ENCODE data around the gene ALG12.

Gene ALG12

DNA sequence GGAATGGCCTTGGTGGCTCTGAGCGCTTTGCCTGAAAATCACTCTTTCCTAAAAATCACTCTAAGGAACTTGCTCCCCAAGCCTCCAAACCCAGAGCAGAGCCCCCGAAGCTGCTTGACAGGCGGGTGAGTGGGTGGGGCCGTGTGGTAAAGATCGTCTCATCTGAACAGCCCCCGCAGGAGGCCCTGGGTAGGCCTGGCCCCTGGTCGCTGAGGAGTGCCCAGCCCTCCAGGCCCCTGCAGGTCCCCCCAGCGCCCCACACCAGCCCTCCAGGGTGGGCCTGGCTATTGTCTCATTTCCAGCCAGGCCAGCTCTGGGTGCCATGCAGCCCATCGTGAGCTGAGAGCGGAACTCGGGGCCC is 25.1 kb upstream of the ALG12 start:
- H3K36me3 Mint-ChIP-seq (ENCODE audit: low read depth), result no peaks in the 10 kb centered on the region
- H3K4me1 Mint-ChIP-seq, result peaks cover 22% of the 10 kb centered on the region

DNA sequence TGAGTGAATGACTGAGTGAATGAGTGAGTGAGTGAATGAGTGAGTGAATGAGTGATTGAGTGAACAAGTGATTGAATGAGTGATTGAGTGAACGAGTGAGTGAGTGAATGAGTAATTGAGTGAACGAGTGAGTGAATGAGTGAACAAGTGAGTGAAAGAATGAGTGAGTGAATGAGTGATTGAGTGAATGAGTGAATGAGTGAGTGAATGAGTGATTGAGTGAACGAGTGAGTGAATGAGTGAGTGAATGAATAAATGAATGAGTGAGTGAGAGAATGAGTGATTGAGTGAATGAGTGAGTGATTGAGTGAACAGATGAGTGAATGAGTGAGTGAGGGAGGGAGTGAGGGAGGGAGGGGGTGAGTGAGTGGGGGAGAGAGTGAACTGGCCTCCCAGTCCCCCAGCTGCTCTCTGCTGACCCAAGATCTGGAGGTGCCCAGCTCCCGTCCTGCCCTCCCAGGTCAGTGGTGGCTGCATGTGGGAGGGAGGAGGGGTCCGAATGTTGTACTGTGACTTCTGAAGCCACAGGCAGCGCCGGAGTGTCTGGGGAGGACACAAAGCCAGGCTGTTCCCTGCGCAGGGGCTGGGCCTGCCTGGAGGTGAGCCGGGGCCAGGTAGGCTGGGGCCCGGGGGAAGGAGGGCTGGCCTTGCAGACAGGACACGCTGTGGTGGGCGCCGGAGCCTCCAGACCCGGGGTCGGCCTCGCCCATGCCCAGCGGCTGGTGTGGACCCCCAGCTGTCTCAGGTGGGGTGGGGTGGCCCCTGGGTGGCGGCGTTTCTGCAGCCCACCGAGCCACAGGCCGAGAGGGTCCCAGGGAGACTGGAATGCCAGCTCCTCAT is 24.5 kb upstream of the ALG12 start:
- H3K4me1 Mint-ChIP-seq, result peaks cover 27% of the 10 kb centered on the region
- no peak overlapping the region for H3K27ac Mint-ChIP-seq
- peaks cover 3% of the 10 kb centered on the region for H3K9me3 Mint-ChIP-seq
- no peak for DNase-seq
- no peak overlapping the region for H3K4me3 Mint-ChIP-seq
- peaks cover 7% of the 10 kb centered on the region for H3K27me3 Mint-ChIP-seq (ENCODE audit: low read depth, poor library complexity)
- no peaks in the 10 kb centered on the region for H3K36me3 Mint-ChIP-seq (ENCODE audit: low read depth)
- no peak for TF ChIP-seq CTCF (IDR thresholded peaks at IDR 0.05)

More for the DNA sequence above, 25.1 kb upstream of the ALG12 start:
- H3K27me3 Mint-ChIP-seq (ENCODE audit: low read depth, poor library complexity), result peaks cover 7% of the 10 kb centered on the region
- H3K4me3 Mint-ChIP-seq, result no peak overlapping the region
- H3K27ac Mint-ChIP-seq, result no peak overlapping the region
- DNase-seq, result no peak
- peaks cover 3% of the 10 kb centered on the region for H3K9me3 Mint-ChIP-seq
- TF ChIP-seq CTCF (IDR thresholded peaks at IDR 0.05), result no peak

DNA sequence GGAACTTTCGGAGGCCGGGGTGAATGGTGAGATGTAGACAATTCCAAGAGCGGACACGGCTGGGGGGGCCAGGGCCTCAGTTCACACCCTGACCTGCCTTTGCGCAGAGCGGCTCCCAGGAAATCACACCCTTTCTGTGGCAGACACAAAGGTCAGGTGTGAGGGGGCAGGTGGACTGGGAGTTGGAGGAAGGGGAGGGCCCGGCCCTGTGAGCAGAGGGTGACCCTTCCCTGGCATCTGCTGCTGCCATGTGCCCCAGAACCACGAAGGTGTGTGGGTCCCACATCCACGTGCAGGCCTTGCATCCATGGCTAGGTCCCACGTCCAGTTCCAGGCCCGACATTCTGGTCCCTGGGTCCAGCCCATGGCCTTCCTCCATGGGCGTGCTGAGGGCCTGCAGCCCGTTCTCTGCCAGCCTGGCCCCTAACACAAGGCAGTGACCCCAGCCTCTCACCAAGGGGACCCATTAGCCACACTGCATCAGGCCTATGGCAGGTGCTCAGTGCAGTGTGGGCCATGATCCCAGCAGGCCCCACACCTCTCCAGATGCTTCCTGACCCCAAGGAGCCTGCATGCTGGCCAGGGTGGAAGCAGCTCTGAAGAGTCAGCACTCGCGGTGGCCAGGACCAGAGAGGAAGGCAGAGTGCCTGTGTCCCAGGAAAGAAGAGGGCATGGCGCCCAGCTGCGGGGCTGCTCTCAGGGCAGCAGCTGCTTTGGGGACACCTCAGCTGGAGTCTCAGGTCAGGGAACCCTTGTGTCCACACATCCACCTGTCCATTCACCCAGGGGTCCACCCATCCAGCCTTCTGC is 23.5 kb upstream of the ALG12 start:
- DNase-seq, result no peak

DNA sequence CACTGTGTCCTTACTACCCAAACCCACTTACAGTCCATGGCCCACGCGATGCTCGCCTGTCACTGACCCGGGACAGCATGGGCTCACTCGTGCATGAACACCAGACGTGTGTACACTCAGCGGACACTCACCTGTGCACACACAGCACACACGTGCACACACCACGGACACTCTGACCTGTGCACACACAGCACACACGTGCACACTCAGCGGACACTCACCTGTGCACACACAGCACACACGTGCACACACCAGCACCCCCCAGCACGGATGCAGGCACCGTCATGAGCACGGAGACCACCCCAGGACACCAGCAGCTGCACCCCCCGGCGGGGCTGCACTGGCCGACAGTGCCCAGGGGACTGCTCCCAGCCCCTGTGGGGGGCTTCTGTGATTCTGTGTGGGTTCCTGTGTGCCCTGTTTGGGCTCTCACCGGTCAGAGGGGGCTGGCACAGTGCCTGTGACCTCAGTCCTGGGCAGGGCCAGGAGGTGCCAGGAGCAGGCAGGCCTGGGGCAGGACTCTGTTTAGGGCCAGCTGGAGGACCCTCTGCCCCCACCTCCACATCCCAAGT is 20.4 kb upstream of the ALG12 start:
- no peaks in the 10 kb centered on the region for H3K36me3 Mint-ChIP-seq (ENCODE audit: low read depth)
- TF ChIP-seq CTCF (IDR thresholded peaks at IDR 0.05), result no peak
- H3K4me3 Mint-ChIP-seq, result no peak overlapping the region
- H3K9me3 Mint-ChIP-seq, result peaks cover 3% of the 10 kb centered on the region
- peaks cover 17% of the 10 kb centered on the region for H3K27me3 Mint-ChIP-seq (ENCODE audit: low read depth, poor library complexity)
- DNase-seq, result no peak
- H3K27ac Mint-ChIP-seq, result no peak overlapping the region
- H3K4me1 Mint-ChIP-seq, result peaks cover 25% of the 10 kb centered on the region

More for the DNA sequence above, 23.5 kb upstream of the ALG12 start:
- H3K9me3 Mint-ChIP-seq, result peaks cover 3% of the 10 kb centered on the region
- H3K27ac Mint-ChIP-seq, result no peak overlapping the region
- H3K36me3 Mint-ChIP-seq (ENCODE audit: low read depth), result no peaks in the 10 kb centered on the region
- H3K27me3 Mint-ChIP-seq (ENCODE audit: low read depth, poor library complexity), result peaks cover 8% of the 10 kb centered on the region
- H3K4me3 Mint-ChIP-seq, result no peak overlapping the region
- TF ChIP-seq CTCF (IDR thresholded peaks at IDR 0.05), result no peak
- peaks cover 35% of the 10 kb centered on the region for H3K4me1 Mint-ChIP-seq

DNA sequence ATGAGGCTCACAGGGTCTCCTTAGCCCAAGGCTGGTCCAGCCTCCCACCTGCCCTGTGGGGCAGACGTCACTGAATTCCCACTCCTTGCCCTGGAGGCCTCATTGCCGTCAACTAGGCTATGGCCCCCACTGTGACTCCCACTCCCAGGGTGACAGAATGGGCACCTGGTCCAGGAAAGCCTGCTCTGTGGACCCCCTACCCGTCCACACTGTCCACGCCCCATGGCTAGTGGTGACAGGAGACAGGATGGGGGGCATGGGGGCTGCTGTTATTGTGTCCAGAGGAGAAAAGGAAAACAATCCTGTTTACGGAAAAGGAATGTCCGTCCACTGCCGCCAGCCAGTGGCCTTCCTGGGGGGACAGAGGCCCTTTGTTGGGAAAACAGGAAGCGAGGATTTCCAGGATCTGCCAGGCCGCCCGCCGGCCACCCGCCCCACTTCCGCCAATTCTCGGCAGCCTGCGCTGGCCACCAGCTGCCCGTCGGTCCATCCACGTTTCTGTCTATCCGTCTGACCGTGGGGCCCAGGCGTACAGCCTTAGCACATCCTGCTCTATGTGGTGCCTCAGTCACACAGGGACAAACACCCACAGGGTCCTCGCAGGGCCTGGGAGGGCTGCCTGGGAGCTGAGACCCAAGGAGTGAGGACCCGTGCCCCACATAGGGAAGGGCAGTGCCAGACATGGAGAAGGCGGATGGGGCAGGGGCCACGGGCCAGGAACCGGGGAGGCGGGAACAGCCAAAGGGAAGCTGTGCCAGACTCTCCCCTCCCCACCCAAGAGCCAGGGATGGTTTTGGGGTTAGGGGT is 19.7 kb upstream of the ALG12 start:
- no peaks in the 10 kb centered on the region for H3K36me3 Mint-ChIP-seq (ENCODE audit: low read depth)

More for the DNA sequence above, 19.7 kb upstream of the ALG12 start:
- H3K9me3 Mint-ChIP-seq, result peaks cover 3% of the 10 kb centered on the region
- DNase-seq, result no peak
- H3K27ac Mint-ChIP-seq, result no peak overlapping the region
- peaks cover 31% of the 10 kb centered on the region for H3K4me1 Mint-ChIP-seq
- H3K4me3 Mint-ChIP-seq, result no peak overlapping the region
- no peak for TF ChIP-seq CTCF (IDR thresholded peaks at IDR 0.05)
- H3K27me3 Mint-ChIP-seq (ENCODE audit: low read depth, poor library complexity), result peaks cover 24% of the 10 kb centered on the region
